Endothelial cell of umbilical vein (primary cell): ENCODE results near the gene ADRM1. TPM values are rescaled to one million over a fixed set of nuclear protein-coding genes. Genes with fewer than 3 reads are reported as not detected.

Experiments
- BruUV-seq: library from RNA; stranded (reverse); fragments of 400-500 nt; replicated peaks from 2 replicates; lab custom pipeline; 2021; lab: Mats Ljungman, UMichigan
- CTCF ChIA-PET: fragments of 300-600, 350-600 bp; sonication (Branson Sonifier 250); formaldehyde crosslinking; loops from one replicate; lab custom pipeline; 2021; ENCODE audit warnings: antibody characterized with exemption, inconsistent platforms; lab: Charles Lee
- POLR2A ChIA-PET: fragments of 300-600, 350-600 bp; sonication (Branson Sonifier 250); formaldehyde crosslinking; loops from one replicate; lab custom pipeline; 2021; ENCODE audit warnings: antibody characterized with exemption, inconsistent platforms; lab: Charles Lee
- DNase-seq: peaks from one replicate; pipeline ENCODE4 v3.0.0-alpha.2; 2011; ENCODE audit warnings: low read depth, low spot score
- FAIRE-seq: peaks from 2 replicates; lab custom pipeline; 2011; peaks lifted over from hg19 to GRCh38; lab: Jason Lieb, UNC
- H2AFZ ChIP-seq: 2 replicates; pipeline ENCODE4 v1.6.0; 2012; ENCODE audit warnings: low read depth, low read length, control low read depth, inconsistent platforms
- H3K27ac ChIP-seq: 2 replicates; pipeline ENCODE4 v1.5.1; 2011; ENCODE audit warnings: low read depth, mild to moderate bottlenecking, control low read depth, low read length, moderate library complexity; ENCODE audit not compliant: insufficient read depth
- H3K27me3 ChIP-seq, 2 experiments: 2 replicates each; pipeline versions ENCODE4 v1.6.0 to v1.6.1; 2011; ENCODE audit warnings: low read length in 2 of 2, mixed read lengths in 1 of 2; ENCODE audit not compliant: control insufficient read depth in 2 of 2, insufficient read depth in 2 of 2
- H3K36me3 ChIP-seq, 2 experiments: 2 replicates in 1 of 2; 3 replicates in 1 of 2; pipeline ENCODE4 v1.5.1; 2011; ENCODE audit warnings: low read length in 2 of 2, mild to moderate bottlenecking in 1 of 2, moderate library complexity in 1 of 2; ENCODE audit not compliant: control insufficient read depth in 2 of 2, insufficient read depth in 2 of 2; ENCODE audit errors: extremely low read depth in 1 of 2
- H3K4me1 ChIP-seq: 3 replicates; pipeline ENCODE4 v1.5.1; 2011; ENCODE audit warnings: mild to moderate bottlenecking, low read length; ENCODE audit not compliant: control insufficient read depth, insufficient read depth; ENCODE audit errors: extremely low read depth
- H3K4me2 ChIP-seq: 2 replicates; pipeline ENCODE4 v1.6.1; 2011; ENCODE audit warnings: low read length, control low read depth, mixed read lengths; ENCODE audit not compliant: insufficient read depth
- H3K4me3 ChIP-seq, 3 experiments: fragments of 200-600 bp in 1 of 3; sonication (generic), shearing (Covaris generic) in 1 of 3; replicated peaks in 1 of 3; 2 replicates each; pipeline ENCODE4 v1.5.1; 2011 to 2016; ENCODE audit warnings: control low read depth in 3 of 3, low read length in 3 of 3, mild to moderate bottlenecking in 2 of 3, inconsistent platforms in 1 of 3, low read depth in 1 of 3, moderate library complexity in 1 of 3; ENCODE audit not compliant: insufficient read depth in 1 of 3
- H3K79me2 ChIP-seq: 2 replicates; pipeline ENCODE4 v1.6.0; 2012; ENCODE audit warnings: low read length, inconsistent platforms; ENCODE audit not compliant: control insufficient read depth, insufficient read depth
- H3K9ac ChIP-seq: replicated peaks from 2 replicates; pipeline ENCODE3; 2011; ENCODE audit warnings: low read length, control low read depth; ENCODE audit not compliant: insufficient read depth; ENCODE audit errors: extremely low read depth
- H3K9me1 ChIP-seq: replicated peaks from 3 replicates; pipeline ENCODE4 v1.6.0; 2011; ENCODE audit warnings: mild to moderate bottlenecking, low read length; ENCODE audit not compliant: control insufficient read depth, insufficient read depth; ENCODE audit errors: extremely low read depth
- H3K9me3 ChIP-seq: replicated peaks from 2 replicates; pipeline ENCODE4 v1.5.1; 2012; ENCODE audit warnings: low read length, inconsistent platforms; ENCODE audit not compliant: control insufficient read depth, insufficient read depth
- H4K20me1 ChIP-seq: replicated peaks from 2 replicates; pipeline ENCODE3; 2011; ENCODE audit warnings: mild to moderate bottlenecking, low read length; ENCODE audit not compliant: control insufficient read depth, insufficient read depth; ENCODE audit errors: extremely low read depth
- CTCF ChIP-seq, 2 donors: IDR thresholded peaks; 1 replicate in 1 of 2; 2 replicates in 1 of 2; pipeline ENCODE4 v1.5.1; 2011; ENCODE audit warnings: low read length in 2 of 2, mild to moderate bottlenecking in 2 of 2, moderate library complexity in 2 of 2, control low read depth in 1 of 2, inconsistent platforms in 1 of 2, low read depth in 1 of 2; ENCODE audit not compliant: insufficient read depth in 1 of 2; ENCODE audit errors: extremely low read depth in 1 of 2
- EZH2 ChIP-seq: IDR thresholded peaks from 2 replicates; pipeline ENCODE4 v1.6.1; 2012; ENCODE audit warnings: borderline replicate concordance, low read depth, mild to moderate bottlenecking, moderate library complexity, low read length, inconsistent platforms; ENCODE audit not compliant: severe bottlenecking
- FOS ChIP-seq: IDR thresholded peaks from 2 replicates; pipeline ENCODE4 v1.6.1; 2011; ENCODE audit warnings: mild to moderate bottlenecking, low read length, moderate library complexity, borderline replicate concordance; ENCODE audit not compliant: insufficient read depth
- GATA2 ChIP-seq: IDR thresholded peaks from 2 replicates; pipeline ENCODE4 v1.7.0; 2011; ENCODE audit warnings: low read depth, mild to moderate bottlenecking, moderate library complexity, mixed read lengths, low read length; ENCODE audit not compliant: insufficient read length, insufficient read depth
- JUN ChIP-seq: IDR thresholded peaks from 2 replicates; pipeline ENCODE4 v1.6.1; 2011; ENCODE audit warnings: borderline replicate concordance, low read depth; ENCODE audit not compliant: insufficient read length, insufficient read depth
- MAX ChIP-seq: IDR thresholded peaks from 2 replicates; pipeline ENCODE4 v1.6.1; 2011; ENCODE audit not compliant: insufficient read depth, insufficient read length
- MYC ChIP-seq: IDR thresholded peaks from one replicate; pipeline ENCODE4 v1.6.1; 2011; ENCODE audit warnings: mild to moderate bottlenecking, low read depth, low read length
- POLR2A ChIP-seq: IDR thresholded peaks from 2 replicates; pipeline ENCODE4 v1.6.1; 2012; ENCODE audit warnings: low read depth, mild to moderate bottlenecking, control low read depth, low read length
- POLR2AphosphoS5 ChIP-seq: IDR thresholded peaks from 2 replicates; pipeline ENCODE4 v1.6.1; 2012; ENCODE audit warnings: low read depth, mild to moderate bottlenecking, control low read depth, low read length, moderate library complexity; ENCODE audit not compliant: insufficient read depth
- dilution Hi-C: fragments of 300-500 bp; cut with MboI; formaldehyde crosslinking; loops from one replicate; pipeline ENCODE4 v1.15.0; 2019; ENCODE audit warnings: low sequenced_read_pairs; ENCODE audit not compliant: extremely low pct_ligation_motif_present
- intact Hi-C: fragments of 100-400 bp; cut with micrococcal nuclease; formaldehyde crosslinking; loops from one replicate; pipeline ENCODE4 v1.10.0; 2022
- polyA plus RNA-seq, 4 experiments: library from polyadenylated mRNA; depleted of rRNA in 3 of 4; stranded (reverse) in 3 of 4; unstranded in 1 of 4; fragments of >200 nt; gene quantifications; 2 replicates each; pipeline versions ENCODE4 v1.2.1 to v1.2.3, GENCODE V29; 2011 to 2012; ENCODE audit warnings: missing spikeins in 1 of 4
- total RNA-seq: library from RNA; stranded (reverse); gene quantifications from 2 replicates; pipeline ENCODE4 v1.2.3, GENCODE V29; 2021

The ADRM1 gene
- total and polyA plus RNA-seq, 2 donors (not counting 3 experiments of a cell fraction or from before 2014, with no cell fraction given): 154 to 179 TPM

GRCh38 chr20:62267543-62267942 is 35.3 kb upstream of the ADRM1 start:
- no peak overlapping the region for H3K4me2 ChIP-seq
- no peaks in the 10 kb centered on the region for H4K20me1 ChIP-seq
- H3K79me2 ChIP-seq: no peaks in the 10 kb centered on the region
- no peak for DNase-seq
- H3K9me3 ChIP-seq: no peaks in the 10 kb centered on the region
- CTCF ChIA-PET: no interaction called here
- no peak overlapping the region for H3K4me3 ChIP-seq
- intact Hi-C loops (loop anchor here (10.0 kb wide), 1 partner anchor 253 kb away; no protein-coding TSS in a partner anchor), dilution Hi-C loops (no loop called here)
- H3K4me1 ChIP-seq: no peaks in the 10 kb centered on the region
- no peak for TF ChIP-seq FOS
- no peak for TF ChIP-seq CTCF (IDR thresholded peaks at IDR 0.05; ENCODE audit: extremely low read depth in 1 of 2, insufficient read depth in 1 of 2, low read depth in 1 of 2, low read length in 2 of 2)
- TF ChIP-seq JUN: no peak
- no peak for TF ChIP-seq GATA2
- no peak for TF ChIP-seq MYC
- no peak for TF ChIP-seq MAX
- TF ChIP-seq EZH2: no peak
- no peak for TF ChIP-seq POLR2AphosphoS5
- no peak for TF ChIP-seq POLR2A
- H3K27ac ChIP-seq: no peak overlapping the region
- H2AFZ ChIP-seq: no peak overlapping the region
- no peaks in the 10 kb centered on the region for H3K9me1 ChIP-seq
- no peaks in the 10 kb centered on the region for H3K27me3 ChIP-seq
- peaks cover 4 to 22% of the 10 kb centered on the region in 2 experiments for H3K36me3 ChIP-seq
- no peak for FAIRE-seq
- POLR2A ChIA-PET: interaction anchor here (0.6 kb wide), 1 partner anchor 167 kb away, joined by 3 read pairs; no protein-coding TSS in a partner anchor
- BruUV-seq: no TSS peak
- no peak overlapping the region for H3K9ac ChIP-seq
